GM21786 (cell line): ENCODE measurements around the gene SH3D19.

ENCODE experiments used
- ATAC-seq: cut with Tn5 transposase; IDR thresholded peaks from one replicate; pipeline ENCODE4 v1.9.1; 2021; ENCODE audit not compliant: unreplicated experiment

Gene SH3D19

DNA sequence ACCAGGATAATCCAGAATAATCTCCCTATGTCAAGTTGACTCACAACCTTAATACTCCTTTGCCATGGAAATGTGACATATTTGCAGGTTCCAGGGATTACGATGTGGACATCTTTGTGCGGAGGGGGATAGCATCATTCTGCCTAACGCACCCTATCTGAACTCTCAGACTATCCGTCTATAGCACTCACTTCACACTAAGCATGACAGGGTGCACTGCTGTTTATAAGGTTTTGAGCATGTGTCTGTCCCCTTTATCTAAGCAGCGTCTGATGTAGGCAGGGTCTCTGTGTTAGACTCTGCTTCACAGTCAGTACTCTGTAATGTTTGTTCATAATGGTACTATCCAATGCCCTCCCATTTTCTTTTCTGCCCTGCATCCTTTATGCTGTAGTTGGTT is 91.8 kb downstream of the SH3D19 start:
- ATAC-seq = no peak

DNA sequence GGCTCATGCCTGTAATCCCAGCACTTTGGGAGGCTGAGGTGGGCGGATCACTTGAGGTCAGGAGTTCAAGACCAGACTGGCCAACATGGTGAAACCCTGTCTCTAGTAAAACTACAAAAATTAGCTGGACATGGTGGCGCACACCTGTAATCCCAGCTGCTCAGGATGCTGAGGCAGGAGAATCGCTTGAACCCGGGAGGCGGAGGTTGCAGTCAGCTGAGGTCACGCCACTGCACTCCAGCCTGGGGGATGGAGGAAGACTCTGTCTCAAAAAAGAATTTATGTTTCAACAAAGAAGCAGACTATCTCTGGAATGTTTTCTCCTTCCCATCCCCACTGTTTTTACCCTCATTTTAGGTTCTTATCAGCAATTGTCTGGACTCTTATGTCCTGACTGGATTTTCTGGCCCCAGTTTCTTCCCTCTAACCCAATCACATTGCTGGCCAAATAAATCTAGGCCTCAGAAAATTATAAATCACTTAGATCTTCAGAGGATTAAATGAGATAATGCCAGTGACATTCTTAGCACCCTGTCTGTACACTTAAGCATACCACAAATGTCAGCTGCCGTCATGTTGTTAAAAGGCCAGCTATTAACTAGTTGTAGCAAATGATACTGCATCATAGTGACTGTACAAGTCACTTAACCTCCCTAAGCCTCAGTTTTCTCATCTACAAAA is 93.3 kb downstream of the SH3D19 start:
- no peak for ATAC-seq

DNA sequence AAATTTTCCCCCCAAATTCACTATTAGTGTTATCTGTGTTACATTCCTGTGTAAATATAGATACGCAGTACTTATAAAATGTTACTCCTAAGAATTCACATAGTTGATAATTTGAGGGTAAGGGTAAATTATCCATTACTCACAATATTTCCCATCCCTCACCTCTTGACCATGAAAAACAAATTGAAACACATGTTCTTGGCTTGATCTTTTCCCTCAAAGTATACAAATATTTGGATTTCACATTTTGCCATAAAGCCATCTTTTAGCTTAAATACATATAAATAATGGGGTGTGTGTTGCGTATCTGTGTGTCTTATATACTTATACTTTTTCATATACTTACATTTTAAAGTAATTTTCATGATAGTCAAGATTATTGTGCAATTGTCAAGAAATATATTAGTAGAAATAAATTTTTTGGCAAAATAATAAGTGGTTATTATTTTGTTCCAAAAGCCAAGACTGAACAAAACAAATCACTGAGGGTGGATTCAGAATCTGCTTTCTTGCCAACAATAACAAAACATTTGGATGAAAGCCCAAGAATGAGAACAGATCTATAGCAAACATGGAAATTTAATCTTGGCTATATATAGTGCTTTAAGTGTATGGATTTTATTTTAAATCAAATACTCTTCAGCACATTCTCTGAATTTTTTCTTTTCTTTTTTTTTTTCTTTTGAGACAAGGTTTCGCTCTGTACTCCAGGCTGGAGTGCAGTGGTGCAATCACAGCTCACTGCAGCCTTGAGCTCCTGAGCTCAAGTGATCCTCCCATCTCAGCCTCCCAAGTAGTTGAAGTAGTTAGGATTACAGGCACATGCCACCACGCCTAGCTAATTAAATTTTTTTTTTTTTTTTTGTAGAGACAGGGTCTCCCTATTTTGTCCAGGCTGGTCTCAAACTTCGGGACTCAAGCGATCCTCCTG is 97.0 kb downstream of the SH3D19 start:
- no peak for ATAC-seq

DNA sequence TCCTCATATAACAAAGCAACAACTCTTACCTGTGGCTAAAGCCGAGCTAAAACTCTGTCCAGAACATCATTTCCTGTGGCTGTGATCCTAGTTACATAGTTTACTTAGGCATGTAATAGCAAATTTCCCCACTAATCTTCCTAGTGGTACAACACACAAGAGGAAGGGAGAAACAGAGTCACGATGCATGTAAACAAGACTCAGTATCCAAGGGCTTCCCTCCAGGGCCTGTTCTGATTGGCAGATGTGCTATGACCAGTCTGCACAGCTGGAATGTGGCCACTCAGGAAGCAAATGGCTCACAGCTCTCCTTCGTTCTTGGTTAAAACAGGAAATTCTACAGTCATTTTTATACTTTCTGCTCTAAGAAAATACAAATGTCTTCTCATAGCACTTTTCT is 97.7 kb downstream of the SH3D19 start:
- ATAC-seq = no peak

DNA sequence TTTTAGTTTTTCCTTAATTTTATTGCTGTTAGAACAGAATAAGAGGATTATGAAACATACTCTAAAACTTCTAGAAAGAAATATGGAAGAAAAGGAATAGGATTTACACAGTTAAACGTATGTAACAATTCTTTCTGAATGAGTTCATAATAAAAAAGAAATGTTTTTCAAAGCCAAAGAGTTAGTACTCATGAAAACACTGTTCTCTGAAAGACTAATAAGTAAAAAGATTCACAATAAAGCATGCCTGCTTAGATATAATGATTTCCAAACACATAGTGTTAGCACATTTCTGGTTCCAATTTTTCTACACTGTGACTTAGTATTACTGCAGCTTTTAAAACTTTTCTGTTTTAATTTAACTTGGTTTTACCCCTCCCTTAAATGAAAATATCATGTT is 98.2 kb downstream of the SH3D19 start:
- no peak for ATAC-seq

DNA sequence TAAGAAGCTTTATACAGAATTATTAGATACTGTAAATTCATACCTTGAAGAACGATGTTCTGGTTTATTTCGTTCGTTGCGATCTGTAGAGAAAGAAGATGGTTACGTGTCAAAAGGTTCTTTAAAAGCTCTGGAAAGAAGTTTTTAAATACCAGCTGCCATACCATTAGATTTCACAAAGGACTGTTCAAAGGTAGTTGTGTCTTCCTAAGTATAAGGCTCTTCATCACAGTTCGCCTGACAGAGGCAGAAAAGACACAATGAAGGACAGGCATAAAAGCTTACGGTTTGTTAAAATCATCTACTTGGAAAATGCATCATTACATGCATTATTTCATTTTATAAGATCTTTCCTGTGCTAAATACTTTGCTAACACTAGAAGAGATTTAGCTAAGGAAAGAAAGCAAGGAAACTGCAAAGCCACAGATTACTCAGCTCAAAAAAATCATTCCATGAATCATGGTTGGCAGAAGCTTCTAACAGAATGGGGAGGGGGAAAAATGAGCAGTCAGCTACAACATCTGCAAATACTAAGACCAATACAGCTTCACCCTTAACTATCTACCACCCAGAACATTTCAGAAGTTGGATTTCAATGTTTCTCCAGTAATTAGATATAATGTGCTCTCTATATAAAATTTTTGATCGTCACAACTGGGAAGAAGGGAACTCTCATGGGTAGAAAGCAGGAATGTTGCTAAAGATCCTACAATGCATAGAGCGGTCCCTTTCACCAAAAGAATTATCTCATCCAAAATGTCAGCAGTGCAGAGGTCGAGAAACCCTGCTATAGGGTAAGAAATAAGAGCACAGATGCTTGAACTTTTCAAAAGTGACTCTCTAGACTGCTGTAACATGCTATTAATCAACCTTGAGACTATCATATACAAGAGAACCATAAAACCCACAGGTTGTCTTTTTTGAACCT is 99.1 kb downstream of the SH3D19 start:
- no peak for ATAC-seq

DNA sequence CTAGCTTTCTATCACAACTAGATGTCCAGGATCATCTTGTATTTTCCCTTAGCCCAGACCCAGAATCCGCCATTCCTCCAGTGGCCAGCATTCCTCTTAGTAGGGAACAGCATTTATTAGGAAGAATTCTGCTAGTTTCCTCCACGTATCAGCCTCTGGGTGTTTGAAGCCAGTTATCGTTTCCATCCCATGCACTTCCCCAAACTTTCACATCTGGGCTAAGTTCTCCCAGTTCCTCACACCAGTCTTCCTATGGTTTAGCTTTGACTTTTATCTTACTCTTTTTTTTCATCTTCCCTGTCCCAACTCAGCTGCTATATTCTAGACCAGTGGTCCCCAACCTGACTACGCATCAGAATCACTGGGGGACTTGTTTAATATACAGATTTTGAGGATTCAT is 101.9 kb downstream of the SH3D19 start:
- ATAC-seq = no peak

DNA sequence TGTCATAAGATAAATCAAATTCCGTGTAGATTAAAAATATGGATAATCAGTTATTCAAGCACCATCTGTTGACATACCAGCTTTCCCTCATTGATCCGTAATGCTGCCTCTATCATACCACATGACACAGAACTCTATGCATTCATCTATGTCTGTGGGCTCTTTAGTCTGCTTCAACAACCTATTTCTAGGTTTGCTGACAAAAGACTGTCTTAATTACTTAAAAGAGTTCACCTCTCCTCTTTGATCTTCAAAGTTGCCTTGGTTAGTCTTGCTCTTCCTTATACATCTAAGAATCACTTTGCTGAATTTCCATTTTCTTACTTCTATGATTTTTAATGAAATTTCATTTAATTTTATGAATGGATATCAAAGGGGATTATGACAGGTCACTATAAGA is 105.5 kb downstream of the SH3D19 start:
- ATAC-seq = no peak

DNA sequence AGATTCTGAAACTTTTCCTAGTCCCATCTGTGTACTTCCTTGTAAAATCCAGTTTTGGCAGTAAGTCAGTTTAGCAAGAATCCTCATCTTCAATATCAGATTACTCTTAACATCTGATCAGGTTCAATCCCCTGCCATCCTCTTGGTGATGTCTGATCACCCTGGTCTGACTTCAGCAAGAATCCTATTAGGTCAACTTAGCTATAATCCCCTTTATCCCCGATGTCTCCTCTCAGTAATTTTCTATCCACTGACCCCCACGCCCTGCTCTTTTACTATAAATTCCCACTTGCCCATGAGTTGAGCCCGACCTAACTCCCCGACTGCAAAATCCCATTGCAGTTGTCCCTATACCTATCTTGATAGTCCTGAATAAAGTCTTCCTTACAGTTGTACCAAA is 106.3 kb downstream of the SH3D19 start:
- ATAC-seq = no peak

DNA sequence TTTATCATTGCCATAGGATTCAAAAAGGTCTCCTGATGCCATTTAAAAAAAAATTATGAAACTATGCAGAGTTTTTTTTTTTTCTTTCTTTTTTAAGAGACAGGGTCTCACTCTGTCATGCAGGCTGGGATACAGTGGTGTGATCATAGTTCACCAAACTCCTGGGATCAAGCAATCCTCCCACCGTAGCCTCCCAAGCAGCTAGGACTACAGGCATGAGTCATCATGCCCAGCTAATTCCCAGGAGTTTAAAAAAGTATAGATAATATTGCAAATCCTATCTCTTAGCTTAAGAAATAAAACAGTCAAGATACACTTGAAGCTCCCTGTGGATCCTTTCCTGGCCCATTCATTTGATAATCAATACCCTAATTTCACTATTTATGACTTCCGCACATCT is 107.1 kb downstream of the SH3D19 start:
- ATAC-seq = no peak

DNA sequence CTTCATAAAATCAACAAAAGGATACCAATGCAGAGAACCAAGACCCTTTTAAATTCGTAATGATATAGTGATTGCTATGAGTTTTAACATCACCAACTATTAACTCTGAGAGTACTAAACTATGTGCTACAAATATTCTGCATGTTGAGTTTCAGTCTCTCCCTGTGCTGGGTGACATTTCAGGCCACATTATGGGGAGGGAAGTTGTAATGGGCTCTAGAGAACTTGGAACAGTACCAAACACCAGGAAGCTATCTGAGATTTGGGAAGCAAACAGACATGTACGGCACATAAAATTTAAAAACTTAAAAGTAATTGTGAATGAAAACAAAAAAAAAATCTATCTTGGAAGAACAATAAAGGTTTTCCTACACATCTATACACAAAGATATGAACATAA is 108.1 kb downstream of the SH3D19 start:
- no peak for ATAC-seq

DNA sequence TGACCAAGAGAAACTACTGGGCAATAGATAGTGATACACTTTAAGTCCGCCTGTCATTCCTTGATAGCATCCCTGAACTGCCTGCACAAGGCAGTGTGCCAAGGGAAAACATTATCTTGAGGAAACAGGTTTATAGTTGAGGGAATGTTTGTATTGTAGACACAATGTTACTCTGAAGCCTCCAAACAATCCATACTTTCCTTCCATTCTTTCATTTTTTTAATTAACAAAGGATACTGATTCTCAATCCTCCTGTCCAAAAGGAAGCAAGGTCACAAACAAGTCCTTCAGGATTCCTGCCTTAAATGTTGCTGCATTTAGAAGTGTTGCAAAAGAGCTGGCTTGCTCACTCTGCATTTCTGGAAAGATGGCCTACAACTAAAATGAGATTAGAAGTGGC is 110.1 kb downstream of the SH3D19 start:
- ATAC-seq = no peak

DNA sequence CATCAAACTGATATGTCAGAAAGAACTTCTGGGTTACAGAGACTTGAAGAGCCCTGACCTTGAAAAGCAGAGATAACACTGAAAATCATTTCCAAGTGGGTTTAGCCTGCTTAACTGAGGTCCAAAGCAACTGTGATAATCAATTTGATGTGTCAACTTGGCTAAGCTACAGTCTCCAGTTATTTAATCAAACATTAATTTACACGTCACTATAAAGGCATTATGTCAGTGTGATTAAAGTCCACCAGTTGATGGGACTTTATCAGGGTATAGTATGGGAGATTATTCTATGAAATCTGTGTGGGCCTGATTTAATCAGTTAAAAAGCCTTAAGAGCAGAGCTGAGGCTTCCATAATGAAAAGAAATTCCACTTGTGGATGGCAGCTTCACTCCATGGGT is 117.5 kb downstream of the SH3D19 start:
- no peak for ATAC-seq

DNA sequence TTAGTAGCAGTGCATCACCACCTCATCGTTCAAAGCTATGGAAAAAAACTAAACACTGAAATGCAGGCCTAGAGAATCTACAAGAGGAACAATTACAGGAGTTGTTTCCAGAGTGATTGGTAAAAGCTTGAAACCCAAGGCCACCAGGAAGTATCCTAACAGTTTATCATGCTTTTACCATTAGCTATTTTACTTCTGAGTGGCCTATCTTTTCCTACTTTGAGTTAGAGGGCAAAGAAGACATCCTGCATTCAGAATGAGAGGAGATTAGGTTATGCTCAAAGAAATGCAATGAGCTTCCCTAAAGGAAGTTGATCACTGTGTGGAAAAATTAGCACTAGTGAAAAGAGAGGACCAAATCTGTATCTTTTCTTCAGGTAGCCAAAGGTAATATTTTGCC is 118.2 kb downstream of the SH3D19 start:
- ATAC-seq = no peak

DNA sequence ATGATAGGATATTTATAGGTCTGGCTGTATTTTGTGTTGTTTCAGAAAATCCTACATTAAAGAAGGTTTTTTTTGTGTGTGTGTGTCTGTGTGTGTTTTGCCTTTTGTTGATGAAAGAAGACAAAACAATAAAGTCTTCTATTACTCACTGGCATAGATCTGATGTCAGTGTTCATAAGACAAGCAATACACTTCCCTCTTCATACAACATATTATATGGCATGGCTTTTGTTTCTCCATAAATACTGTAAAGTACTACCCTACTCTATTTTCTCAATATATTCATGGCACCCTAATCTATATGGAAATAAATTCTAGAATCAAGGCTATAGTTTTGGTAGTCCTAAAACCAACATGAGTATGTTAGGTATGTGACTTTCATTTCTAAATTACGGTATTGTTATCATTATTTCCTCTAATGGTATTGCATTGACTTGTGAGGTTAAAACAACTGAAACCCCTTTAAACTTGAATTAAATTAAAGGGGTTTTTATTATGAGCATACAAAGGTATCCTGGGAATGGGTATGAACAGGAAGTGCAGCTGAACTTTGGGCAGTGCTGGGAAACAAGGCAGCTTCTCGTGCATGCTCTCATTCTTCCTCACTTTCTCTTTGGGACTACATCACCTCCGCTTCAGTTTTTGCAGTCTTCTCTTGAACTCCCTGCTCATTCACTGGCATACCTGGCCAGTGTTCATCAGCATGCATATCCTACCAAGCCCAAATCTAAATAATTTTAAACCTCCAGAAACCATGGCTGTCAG is 119.0 kb downstream of the SH3D19 start:
- no peak for ATAC-seq

DNA sequence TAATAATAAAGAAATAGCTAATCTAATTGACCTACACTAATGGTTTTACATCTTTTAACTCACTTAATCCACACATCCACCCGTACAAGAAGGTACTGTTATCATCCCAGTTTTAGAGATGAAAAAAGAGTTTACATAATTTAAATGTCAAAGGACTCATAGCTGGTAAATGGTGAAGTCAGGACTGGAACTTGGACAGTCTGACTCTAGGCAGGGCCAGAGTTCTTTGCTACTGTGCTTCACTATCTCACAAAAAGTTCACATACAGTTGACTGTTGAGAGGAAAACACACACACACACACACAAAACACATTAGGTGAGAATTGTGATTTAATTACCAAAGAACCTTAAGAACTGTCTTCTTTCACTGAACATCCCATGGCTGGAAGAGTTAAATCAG is 119.7 kb downstream of the SH3D19 start:
- no peak for ATAC-seq

DNA sequence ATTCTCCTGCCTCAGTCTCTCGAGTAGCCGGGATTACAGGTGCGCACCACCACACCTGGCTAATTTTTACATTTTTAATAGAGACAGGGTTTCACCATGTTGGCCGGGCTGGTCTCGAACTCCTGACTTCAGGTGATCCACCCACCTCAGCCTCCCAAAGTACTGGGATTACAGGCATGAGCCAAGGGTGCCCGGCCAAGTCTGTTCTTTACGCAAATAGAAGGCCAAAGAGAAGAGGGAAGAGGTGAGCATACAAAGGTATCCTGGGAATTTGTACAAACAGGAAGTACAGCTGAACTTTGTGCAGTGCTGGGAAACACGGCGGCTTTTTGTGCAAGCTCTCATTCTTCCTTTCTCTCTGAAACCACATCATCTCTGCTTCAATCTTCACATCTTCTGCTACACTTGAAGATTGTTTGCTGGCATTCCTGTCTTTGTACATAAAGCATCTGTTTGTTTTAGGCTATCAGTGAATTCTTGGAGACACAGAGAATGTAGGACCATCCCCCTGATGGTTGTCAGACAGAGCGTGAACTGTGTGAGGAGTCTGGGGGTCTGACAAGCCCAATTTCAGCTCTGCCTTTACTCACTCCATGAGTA is 120.4 kb downstream of the SH3D19 start:
- no peak for ATAC-seq

DNA sequence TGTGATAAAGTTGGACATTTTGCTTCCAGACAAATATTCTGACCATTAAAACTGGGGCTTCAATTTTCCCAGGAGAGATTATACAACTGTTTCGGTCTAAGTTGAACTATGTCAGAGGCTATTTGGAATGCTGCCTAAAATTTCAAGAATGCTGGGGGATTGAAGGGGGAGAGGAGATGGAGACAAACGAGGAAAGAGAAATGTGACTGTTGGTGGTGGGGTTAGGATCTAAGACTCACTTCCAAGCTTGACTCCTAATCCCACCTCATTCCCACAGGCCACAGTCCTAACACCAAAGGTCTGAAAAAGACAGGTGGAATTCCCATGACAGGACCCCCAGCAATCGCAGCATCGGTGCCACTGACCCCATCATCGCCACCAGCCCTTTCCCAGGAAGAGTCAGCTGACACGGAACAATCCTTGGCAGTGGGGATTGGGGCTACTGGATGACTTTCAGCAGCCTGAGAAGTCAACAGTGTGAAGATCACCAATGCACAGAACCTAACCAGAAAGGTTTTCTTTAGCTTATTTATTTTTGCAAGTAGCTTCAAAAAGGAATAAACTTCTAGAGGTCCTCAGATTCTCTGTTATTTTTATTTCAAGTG is 122.5 kb downstream of the SH3D19 start:
- ATAC-seq = no peak

DNA sequence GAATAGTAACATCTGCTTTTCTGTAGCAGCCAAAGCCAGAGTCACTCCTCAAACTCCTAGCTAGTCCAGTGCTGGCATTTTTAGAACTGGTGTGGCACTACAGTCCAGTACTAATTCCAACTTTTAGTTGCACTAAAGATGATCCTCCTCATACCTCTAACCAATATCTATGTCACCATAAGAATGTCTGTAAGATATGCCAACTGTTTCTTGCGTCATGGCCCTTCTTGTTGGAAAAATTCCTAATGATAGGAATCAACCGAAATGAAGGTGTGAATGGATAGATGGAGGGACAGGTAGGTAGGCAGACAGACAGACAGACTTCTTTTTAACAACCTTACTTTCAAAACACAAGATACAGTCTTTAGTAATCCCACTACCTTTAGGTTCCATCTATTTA is 123.0 kb downstream of the SH3D19 start:
- ATAC-seq = no peak
